Measurements from ENCODE around the gene LRRC7.

Gene LRRC7

GRCh38 chr1:69994241-69994640 lies 426.5 kb downstream of the LRRC7 start:
- H3K79me2 ChIP-seq (ENCODE audit: insufficient read depth, low read length) = no peaks in the 10 kb centered on the region
- no peak for DNase-seq
- TF ChIP-seq EZH2 (IDR thresholded peaks at IDR 0.05; ENCODE audit: borderline replicate concordance, low read depth, low read length, severe bottlenecking) = no peak
- no peaks in the 10 kb centered on the region for H3K4me1 ChIP-seq (ENCODE audit: insufficient read depth, low read length)
- H3K4me3 ChIP-seq (ENCODE audit: low read depth in 1 of 2, low read length in 2 of 2) = no peak overlapping the region
- H3K4me2 ChIP-seq (ENCODE audit: insufficient read depth, low read length) = no peak overlapping the region
- no peak overlapping the region for H3K9ac ChIP-seq (ENCODE audit: low read depth, low read length)
- no peak overlapping the region for H2AFZ ChIP-seq (ENCODE audit: low read depth, low read length)
- no peaks in the 10 kb centered on the region for H3K9me3 ChIP-seq (ENCODE audit: insufficient read depth, low read length, severe bottlenecking)
- no peak overlapping the region for H3K27ac ChIP-seq (ENCODE audit: low read length)
- ATAC-seq (ENCODE audit: insufficient read depth, low read depth) = no peak
- H3K36me3 ChIP-seq (ENCODE audit: insufficient read depth, low read length) = no peaks in the 10 kb centered on the region
- no peaks in the 10 kb centered on the region for H4K20me1 ChIP-seq (ENCODE audit: insufficient read depth, low read length)
- H3K27me3 ChIP-seq (ENCODE audit: insufficient read depth, low read length, poor library complexity) = no peaks in the 10 kb centered on the region

- Histone ChIP-seq H2AFZ (ENCODE audit: low read depth, low read length) (no peak overlapping the region), H4K20me1 (ENCODE audit: insufficient read depth, low read length) (no peaks in the 10 kb centered on the region), H3K27me3 (ENCODE audit: insufficient read depth, low read length, poor library complexity) (no peaks in the 10 kb centered on the region), H3K27ac (ENCODE audit: low read length) (no peak overlapping the region), H3K4me2 (ENCODE audit: insufficient read depth, low read length) (no peak overlapping the region), H3K79me2 (ENCODE audit: insufficient read depth, low read length) (no peaks in the 10 kb centered on the region), H3K4me1 (ENCODE audit: insufficient read depth, low read length) (no peaks in the 10 kb centered on the region), H3K4me3 (ENCODE audit: low read depth in 1 of 2, low read length in 2 of 2) (no peak overlapping the region), H3K36me3 (ENCODE audit: insufficient read depth, low read length) (no peaks in the 10 kb centered on the region), H3K9ac (ENCODE audit: low read depth, low read length) (no peak overlapping the region), H3K9me3 (ENCODE audit: insufficient read depth, low read length, severe bottlenecking) (no peaks in the 10 kb centered on the region)
- TF ChIP-seq CTCF (IDR thresholded peaks at IDR 0.05; ENCODE audit: borderline replicate concordance, extremely low read depth, low read length, poor library complexity, severe bottlenecking) (no peak), EZH2 (IDR thresholded peaks at IDR 0.05; ENCODE audit: borderline replicate concordance, low read depth, low read length, severe bottlenecking) (no peak)
- no peak for DNase-seq
- ATAC-seq (ENCODE audit: insufficient read depth, low read depth) = no peak
Observed at GRCh38 chr1:69998847-69999246, 431.1 kb downstream of the LRRC7 start.

GRCh38 chr1:70003211-70003908 lies 435.6 kb downstream of the LRRC7 start:
- Histone ChIP-seq H3K4me1 (ENCODE audit: insufficient read depth, low read length) (no peaks in the 10 kb centered on the region), H2AFZ (ENCODE audit: low read depth, low read length) (no peak overlapping the region), H3K36me3 (ENCODE audit: insufficient read depth, low read length) (no peaks in the 10 kb centered on the region), H3K4me2 (ENCODE audit: insufficient read depth, low read length) (no peak overlapping the region), H4K20me1 (ENCODE audit: insufficient read depth, low read length) (no peaks in the 10 kb centered on the region), H3K4me3 (ENCODE audit: low read depth in 1 of 2, low read length in 2 of 2) (no peak overlapping the region), H3K27me3 (ENCODE audit: insufficient read depth, low read length, poor library complexity) (no peaks in the 10 kb centered on the region), H3K9ac (ENCODE audit: low read depth, low read length) (no peak overlapping the region), H3K27ac (ENCODE audit: low read length) (no peak overlapping the region), H3K9me3 (ENCODE audit: insufficient read depth, low read length, severe bottlenecking) (no peaks in the 10 kb centered on the region), H3K79me2 (ENCODE audit: insufficient read depth, low read length) (no peaks in the 10 kb centered on the region)
- ATAC-seq (ENCODE audit: insufficient read depth, low read depth) = no peak
- no peak for DNase-seq
- TF ChIP-seq EZH2 (IDR thresholded peaks at IDR 0.05; ENCODE audit: borderline replicate concordance, low read depth, low read length, severe bottlenecking) (no peak), CTCF (IDR thresholded peaks at IDR 0.05; ENCODE audit: borderline replicate concordance, extremely low read depth, low read length, poor library complexity, severe bottlenecking) (no peak)

- DNase-seq (no peak), ATAC-seq (ENCODE audit: insufficient read depth, low read depth) (no peak)
- Histone ChIP-seq H2AFZ (ENCODE audit: low read depth, low read length) (no peak overlapping the region), H3K4me1 (ENCODE audit: insufficient read depth, low read length) (no peaks in the 10 kb centered on the region), H3K79me2 (ENCODE audit: insufficient read depth, low read length) (no peaks in the 10 kb centered on the region), H3K9me3 (ENCODE audit: insufficient read depth, low read length, severe bottlenecking) (no peaks in the 10 kb centered on the region), H3K4me3 (ENCODE audit: low read depth in 1 of 2, low read length in 2 of 2) (no peak overlapping the region), H3K27me3 (ENCODE audit: insufficient read depth, low read length, poor library complexity) (no peaks in the 10 kb centered on the region), H3K36me3 (ENCODE audit: insufficient read depth, low read length) (no peaks in the 10 kb centered on the region), H3K9ac (ENCODE audit: low read depth, low read length) (no peak overlapping the region), H3K27ac (ENCODE audit: low read length) (no peak overlapping the region), H3K4me2 (ENCODE audit: insufficient read depth, low read length) (no peak overlapping the region), H4K20me1 (ENCODE audit: insufficient read depth, low read length) (no peaks in the 10 kb centered on the region)
- TF ChIP-seq EZH2 (IDR thresholded peaks at IDR 0.05; ENCODE audit: borderline replicate concordance, low read depth, low read length, severe bottlenecking) (no peak), CTCF (IDR thresholded peaks at IDR 0.05; ENCODE audit: borderline replicate concordance, extremely low read depth, low read length, poor library complexity, severe bottlenecking) (no peak)
Observed at GRCh38 chr1:70005386-70006034, 437.8 kb downstream of the LRRC7 start.

All from DND-41 (cell line).